HEK293T (cell line): ENCODE measurements around the gene TGM4.

Experiments used
- ARNT ChIP-seq: fragments of 450-650 bp; IDR thresholded peaks from 2 replicates; pipeline ENCODE4 v1.6.1; 2017; ENCODE audit warnings: mild to moderate bottlenecking
- BHLHE40 ChIP-seq: fragments of 450-650 bp; IDR thresholded peaks from 2 replicates; pipeline ENCODE4 v1.6.1; 2016; ENCODE audit warnings: mild to moderate bottlenecking, moderate library complexity, borderline replicate concordance
- CTBP1 ChIP-seq: fragments of 450-650 bp; IDR thresholded peaks from 2 replicates; pipeline ENCODE4 v1.6.1; 2016; ENCODE audit warnings: borderline replicate concordance
- FOXA1 ChIP-seq: fragments of 450-650 bp; IDR thresholded peaks from 2 replicates; pipeline ENCODE4 v1.6.1; 2016; ENCODE audit warnings: mild to moderate bottlenecking
- FOXK2 ChIP-seq: fragments of 450-650 bp; IDR thresholded peaks from 2 replicates; pipeline ENCODE4 v1.6.1; 2016; ENCODE audit warnings: mild to moderate bottlenecking
- L3MBTL2 ChIP-seq: fragments of 450-650 bp; conservative IDR thresholded peaks from 2 replicates; pipeline ENCODE4 v1.6.1; 2016; ENCODE audit warnings: mild to moderate bottlenecking
- NFRKB ChIP-seq: fragments of 450-650 bp; IDR thresholded peaks from 2 replicates; pipeline ENCODE4 v1.6.1; 2016; ENCODE audit warnings: mild to moderate bottlenecking, moderate library complexity
- SP1 ChIP-seq: fragments of 450-650 bp; IDR thresholded peaks from 2 replicates; pipeline ENCODE4 v1.6.1; 2017
- TARDBP ChIP-seq: fragments of 450-650 bp; IDR thresholded peaks from 2 replicates; pipeline ENCODE4 v1.6.1; 2016

DNA sequence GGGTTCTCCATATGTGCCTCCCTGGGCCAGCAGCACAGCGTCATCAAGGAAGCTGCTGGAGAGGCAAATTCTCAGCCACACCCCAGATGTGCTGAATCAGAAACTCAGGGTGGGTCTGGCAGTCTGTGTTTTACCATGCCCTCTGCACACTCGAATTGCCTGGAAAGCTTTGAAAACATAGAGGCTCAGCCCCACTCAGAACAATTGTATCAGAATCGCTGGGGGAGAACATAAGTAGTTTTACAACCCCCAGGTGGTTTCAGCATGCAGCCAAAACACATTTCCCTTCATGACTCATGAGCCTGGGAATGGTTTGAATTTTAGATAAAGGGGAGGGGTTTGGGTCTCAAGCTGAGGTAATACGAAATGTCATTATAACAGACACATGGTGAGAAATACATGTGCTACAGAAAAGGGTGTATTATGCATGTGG, 9.6 kb downstream of the TGM4 start:
- TF ChIP-seq FOXK2, result no peak
- TF ChIP-seq SP1, result no peak
- no peak for TF ChIP-seq ARNT
- TF ChIP-seq CTBP1, result no peak
- TF ChIP-seq FOXA1, result no peak
- TF ChIP-seq TARDBP, result no peak
- no peak for TF ChIP-seq BHLHE40
- no peak for TF ChIP-seq L3MBTL2
- TF ChIP-seq NFRKB, result no peak
